NCI-H1436 (cell line): ENCODE data around the gene CACNA2D2.
A peak's percentile ranks its signal among the peaks of the same experiment; 100 is the strongest.

Experiments used
- DNase-seq: peaks from one replicate; lab custom pipeline; 2025; lab: John Stamatoyannopoulos, UW

The CACNA2D2 gene

GRCh38 chr3:50464569-50464968 is 38.9 kb downstream of the CACNA2D2 start:
- DNase-seq: peak; percentile 36

- no peak for DNase-seq
These were observed 43.6 kb downstream of the CACNA2D2 start for GRCh38 chr3:50459785-50460184.

- no peak for DNase-seq
These were observed 45.4 kb downstream of the CACNA2D2 start for GRCh38 chr3:50457988-50458387.

- DNase-seq: no peak
These were observed 48.0 kb downstream of the CACNA2D2 start for GRCh38 chr3:50455161-50456018.

- DNase-seq: no peak
These were observed 48.9 kb downstream of the CACNA2D2 start for GRCh38 chr3:50454481-50455070.

GRCh38 chr3:50453907-50454306 is 49.5 kb downstream of the CACNA2D2 start:
- DNase-seq: no peak

- DNase-seq: peak; percentile 46
These were observed 53.1 kb downstream of the CACNA2D2 start for GRCh38 chr3:50450209-50450921.

GRCh38 chr3:50448752-50449539 is 54.5 kb downstream of the CACNA2D2 start:
- no peak for DNase-seq

- no peak for DNase-seq
These were observed 56.1 kb downstream of the CACNA2D2 start for GRCh38 chr3:50447290-50447840.

- DNase-seq: no peak
These were observed 57.5 kb downstream of the CACNA2D2 start for GRCh38 chr3:50445919-50446318.

- no peak for DNase-seq
These were observed 58.7 kb downstream of the CACNA2D2 start for GRCh38 chr3:50444782-50445181.

- DNase-seq: no peak
These were observed 59.2 kb downstream of the CACNA2D2 start for GRCh38 chr3:50444213-50444612.

GRCh38 chr3:50442945-50443579 is 60.4 kb downstream of the CACNA2D2 start:
- no peak for DNase-seq

- no peak for DNase-seq
These were observed 61.8 kb downstream of the CACNA2D2 start for GRCh38 chr3:50441424-50442217.

GRCh38 chr3:50436114-50436674 is 67.2 kb downstream of the CACNA2D2 start:
- no peak for DNase-seq

GRCh38 chr3:50435371-50436113 is 67.9 kb downstream of the CACNA2D2 start:
- DNase-seq: no peak

- DNase-seq: no peak
These were observed 69.5 kb downstream of the CACNA2D2 start for GRCh38 chr3:50433954-50434353.

GRCh38 chr3:50430950-50431435 is 72.4 kb downstream of the CACNA2D2 start:
- no peak for DNase-seq

- DNase-seq: no peak
These were observed 73.2 kb downstream of the CACNA2D2 start for GRCh38 chr3:50430191-50430590.
